ENCODE measurements around the gene HUWE1.

The HUWE1 gene

GRCh38 chrX:53483838-53484405 is 202.6 kb downstream of the HUWE1 start:
- Histone ChIP-seq H3K4me3 (ENCODE audit: low read depth, low read length) (no peak overlapping the region), H3K36me3 (replicated peaks) (no peaks in the 10 kb centered on the region), H3K27me3 (replicated peaks) (no peaks in the 10 kb centered on the region), H3K27ac (no peak overlapping the region)
- DNase-seq: no peak
- no peak for TF ChIP-seq CTCF (IDR thresholded peaks at IDR 0.05; ENCODE audit: low read depth, low read length, missing control alignments)
- in situ Hi-C loops (cut with HindIII; ENCODE audit: low pct_ligation_motif_present, low sequenced_read_pairs): no loop called here

- no peak for DNase-seq
- Histone ChIP-seq H3K27me3 (replicated peaks) (no peaks in the 10 kb centered on the region), H3K27ac (no peak overlapping the region), H3K4me3 (ENCODE audit: low read depth, low read length) (no peak overlapping the region), H3K36me3 (replicated peaks) (no peaks in the 10 kb centered on the region)
- in situ Hi-C loops (cut with HindIII; ENCODE audit: low pct_ligation_motif_present, low sequenced_read_pairs): no loop called here
- no peak for TF ChIP-seq CTCF (IDR thresholded peaks at IDR 0.05; ENCODE audit: low read depth, low read length, missing control alignments)
These were observed 203.1 kb downstream of the HUWE1 start for GRCh38 chrX:53483416-53483815.
